ENCODE measurements around the gene TMEM165. TPM values are rescaled to one million over a fixed set of nuclear protein-coding genes. Genes with fewer than 3 reads are reported as not detected.

TMEM165 gene
- total and polyA plus RNA-seq, 9 of the 15 experiments (the other 6 are each of a cell fraction or from before 2014, with no cell fraction given), result 21.3 to 145 (median 96.8) TPM

- no TSS peak for BruUV-seq (replicated peaks)
- ChIA-PET POLR2A (interaction anchor here (0.8 to 3.4 kb wide), 3 partner anchors 7 to 52 kb away, joined by 3 to 23 read pairs (median 4); no protein-coding TSS in a partner anchor), CTCF (ENCODE audit: low intra/inter-chr PET ratio) (no interaction called here)
- Histone ChIP-seq H3K9me3 (replicated peaks; ENCODE audit: control insufficient read depth, insufficient read depth, low read depth, low read length) (no peaks in the 10 kb centered on the region), H3K4me1 (replicated peaks in 1 of 2; ENCODE audit: control insufficient read depth in 2 of 2, insufficient read depth in 2 of 2, low read length in 2 of 2) (peaks cover 16 to 31% of the 10 kb centered on the region in 2 experiments; a peak in 4 of 5 replicates), H3K27ac (ENCODE audit: extremely low read depth, low read depth, low read length) (peak overlapping the region; percentile 52; the same call in 2 of the 3 replicates), H3K4me3 (no peak overlapping the region), H3K9ac (ENCODE audit: insufficient read depth in 1 of 2, low read depth in 2 of 2, low read length in 2 of 2) (peak overlapping the region; percentile 3 to 24; a peak in 2 of 4 replicates), H2AFZ (ENCODE audit: low read depth, low read length) (peak overlapping the region; percentile 67), H3K27me3 (ENCODE audit: control insufficient read depth in 2 of 2, insufficient read depth in 2 of 2, low read length in 2 of 2) (no peaks in the 10 kb centered on the region), H3K4me2 (ENCODE audit: insufficient read depth, low read length) (no peak overlapping the region), H4K20me1 (replicated peaks; ENCODE audit: control insufficient read depth, insufficient read depth, low read length) (peaks cover 20% of the 10 kb centered on the region), H3K79me2 (ENCODE audit: control insufficient read depth, insufficient read depth, low read length) (peaks cover 39% of the 10 kb centered on the region), H3K9me1 (ENCODE audit: control insufficient read depth, insufficient read depth, low read length) (peaks cover 3% of the 10 kb centered on the region), H3K36me3 (ENCODE audit: control insufficient read depth, insufficient read depth, low read length) (peaks cover 18% of the 10 kb centered on the region)
- FAIRE-seq, result no peak
- 61% methylated on average over 4 of the region's 4 CpGs for WGBS (ENCODE audit: insufficient coverage, low coverage, missing lambda C conversion rate)
- ATAC-seq, result no peak
- intact Hi-C loops (cut with micrococcal nuclease), result no loop called here
- DNase-seq (ENCODE audit: extremely low read depth in 1 of 4, low spot score in 3 of 4), result no peak
- in situ Hi-C loops (cut with MboI), result no loop called here
- TF ChIP-seq, protein P1, sequence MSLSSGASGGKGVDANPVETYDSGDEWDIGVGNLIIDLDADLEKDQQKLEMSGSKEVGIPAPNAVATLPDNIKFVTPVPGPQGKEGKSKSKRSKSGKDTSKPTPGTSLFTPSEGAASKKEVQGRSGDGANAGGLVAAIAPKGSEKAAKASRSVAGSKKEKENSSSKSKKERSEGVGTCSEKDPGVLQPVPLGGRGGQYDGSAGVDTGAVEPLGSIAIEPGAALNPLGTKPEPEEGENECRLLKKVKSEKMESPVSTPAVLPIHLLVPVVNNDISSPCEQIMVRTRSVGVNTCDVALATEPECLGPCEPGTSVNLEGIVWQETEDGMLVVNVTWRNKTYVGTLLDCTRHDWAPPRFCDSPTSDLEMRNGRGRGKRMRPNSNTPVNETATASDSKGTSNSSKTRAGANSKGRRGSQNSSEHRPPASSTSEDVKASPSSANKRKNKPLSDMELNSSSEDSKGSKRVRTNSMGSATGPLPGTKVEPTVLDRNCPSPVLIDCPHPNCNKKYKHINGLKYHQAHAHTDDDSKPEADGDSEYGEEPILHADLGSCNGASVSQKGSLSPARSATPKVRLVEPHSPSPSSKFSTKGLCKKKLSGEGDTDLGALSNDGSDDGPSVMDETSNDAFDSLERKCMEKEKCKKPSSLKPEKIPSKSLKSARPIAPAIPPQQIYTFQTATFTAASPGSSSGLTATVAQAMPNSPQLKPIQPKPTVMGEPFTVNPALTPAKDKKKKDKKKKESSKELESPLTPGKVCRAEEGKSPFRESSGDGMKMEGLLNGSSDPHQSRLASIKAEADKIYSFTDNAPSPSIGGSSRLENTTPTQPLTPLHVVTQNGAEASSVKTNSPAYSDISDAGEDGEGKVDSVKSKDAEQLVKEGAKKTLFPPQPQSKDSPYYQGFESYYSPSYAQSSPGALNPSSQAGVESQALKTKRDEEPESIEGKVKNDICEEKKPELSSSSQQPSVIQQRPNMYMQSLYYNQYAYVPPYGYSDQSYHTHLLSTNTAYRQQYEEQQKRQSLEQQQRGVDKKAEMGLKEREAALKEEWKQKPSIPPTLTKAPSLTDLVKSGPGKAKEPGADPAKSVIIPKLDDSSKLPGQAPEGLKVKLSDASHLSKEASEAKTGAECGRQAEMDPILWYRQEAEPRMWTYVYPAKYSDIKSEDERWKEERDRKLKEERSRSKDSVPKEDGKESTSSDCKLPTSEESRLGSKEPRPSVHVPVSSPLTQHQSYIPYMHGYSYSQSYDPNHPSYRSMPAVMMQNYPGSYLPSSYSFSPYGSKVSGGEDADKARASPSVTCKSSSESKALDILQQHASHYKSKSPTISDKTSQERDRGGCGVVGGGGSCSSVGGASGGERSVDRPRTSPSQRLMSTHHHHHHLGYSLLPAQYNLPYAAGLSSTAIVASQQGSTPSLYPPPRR (CRISPR knock-in tag; IDR thresholded peaks at IDR 0.05; ENCODE audit: borderline replicate concordance), result no peak
- no peak for TF ChIP-seq BRD9 (IDR thresholded peaks at IDR 0.05; ENCODE audit: low read depth, partially characterized antibody)
- TF ChIP-seq, protein P2, sequence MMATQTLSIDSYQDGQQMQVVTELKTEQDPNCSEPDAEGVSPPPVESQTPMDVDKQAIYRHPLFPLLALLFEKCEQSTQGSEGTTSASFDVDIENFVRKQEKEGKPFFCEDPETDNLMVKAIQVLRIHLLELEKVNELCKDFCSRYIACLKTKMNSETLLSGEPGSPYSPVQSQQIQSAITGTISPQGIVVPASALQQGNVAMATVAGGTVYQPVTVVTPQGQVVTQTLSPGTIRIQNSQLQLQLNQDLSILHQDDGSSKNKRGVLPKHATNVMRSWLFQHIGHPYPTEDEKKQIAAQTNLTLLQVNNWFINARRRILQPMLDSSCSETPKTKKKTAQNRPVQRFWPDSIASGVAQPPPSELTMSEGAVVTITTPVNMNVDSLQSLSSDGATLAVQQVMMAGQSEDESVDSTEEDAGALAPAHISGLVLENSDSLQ (IDR thresholded peaks at IDR 0.05), result no peak
- TF ChIP-seq ZNF449 (CRISPR knock-in tag; IDR thresholded peaks at IDR 0.05), result no peak
- no peak for TF ChIP-seq RNF219 (CRISPR knock-in tag; IDR thresholded peaks at IDR 0.05)
- no peak for TF ChIP-seq LARP7 (IDR thresholded peaks at IDR 0.05)
- TF ChIP-seq NR4A1 (CRISPR knock-in tag; IDR thresholded peaks at IDR 0.05), result no peak
- no peak for TF ChIP-seq NR4A1 (tag; IDR thresholded peaks at IDR 0.05)
- no peak for TF ChIP-seq ZBTB2 (IDR thresholded peaks at IDR 0.05)
Observed at GRCh38 chr4:55393461-55394320, 2.1 kb upstream of the TMEM165 start.
